ENCODE measurements around the gene FOXR1. TPM values are rescaled to one million over a fixed set of nuclear protein-coding genes. Genes with fewer than 3 reads are reported as not detected.
A peak's percentile ranks its signal among the peaks of the same experiment; 100 is the strongest.
"Not testable (repeated sequence)": the region's sequence is repeated elsewhere in the genome, so short reads cannot be mapped to it uniquely, and the experiment has no call there.

Gene FOXR1
- total RNA-seq, 1 experiment from 2014 or later, result not detected

DNA sequence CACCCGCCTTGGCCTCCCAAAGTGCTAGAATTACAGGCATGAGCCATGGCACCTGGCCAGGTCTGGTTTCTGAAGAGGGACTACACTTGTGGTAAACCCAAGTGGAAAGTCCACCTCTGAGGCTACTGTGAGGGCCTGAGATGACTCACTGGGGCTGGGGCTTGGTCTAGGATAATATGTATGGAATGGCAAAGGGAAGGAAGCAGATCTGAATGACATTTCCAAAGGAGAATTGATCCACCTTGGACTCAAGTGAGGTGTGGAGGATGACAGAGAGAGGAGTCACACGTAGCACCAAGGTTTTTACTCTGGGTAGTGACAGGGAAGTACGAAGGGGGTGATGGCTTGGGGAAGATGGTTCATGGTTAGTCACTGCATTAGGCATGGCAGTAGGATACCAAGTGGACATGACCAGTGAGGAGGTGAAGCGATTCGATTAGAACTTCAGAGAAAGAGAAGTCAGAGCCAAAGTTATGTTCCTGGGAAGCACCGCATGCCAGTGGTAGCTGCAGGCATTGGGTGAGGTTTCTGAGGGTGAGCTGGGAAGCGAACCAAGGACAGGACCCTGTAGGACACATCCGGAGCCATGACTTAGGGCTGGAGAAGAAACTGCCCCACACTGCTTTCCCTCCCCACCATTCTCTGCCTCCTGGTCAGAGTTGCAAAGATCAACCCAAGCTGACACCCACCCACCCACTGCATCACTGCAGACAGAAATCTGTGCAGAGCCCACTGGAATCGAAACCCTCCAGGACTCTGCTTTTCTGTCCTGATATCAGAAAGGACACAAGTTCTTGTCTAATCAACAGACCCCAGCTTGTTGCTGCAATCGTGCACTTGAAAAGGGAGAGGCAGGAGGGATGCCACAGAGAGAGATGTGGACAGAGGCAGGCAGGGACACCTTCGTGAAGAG, 32.8 kb upstream of the FOXR1 start:
- no peak for DNase-seq (ENCODE audit: low read depth, low spot score)
- in situ Hi-C loops (cut with HindIII; ENCODE audit: low pct_unique_long_range_greater_than_20kb, low sequenced_read_pairs), result no loop called here

DNA sequence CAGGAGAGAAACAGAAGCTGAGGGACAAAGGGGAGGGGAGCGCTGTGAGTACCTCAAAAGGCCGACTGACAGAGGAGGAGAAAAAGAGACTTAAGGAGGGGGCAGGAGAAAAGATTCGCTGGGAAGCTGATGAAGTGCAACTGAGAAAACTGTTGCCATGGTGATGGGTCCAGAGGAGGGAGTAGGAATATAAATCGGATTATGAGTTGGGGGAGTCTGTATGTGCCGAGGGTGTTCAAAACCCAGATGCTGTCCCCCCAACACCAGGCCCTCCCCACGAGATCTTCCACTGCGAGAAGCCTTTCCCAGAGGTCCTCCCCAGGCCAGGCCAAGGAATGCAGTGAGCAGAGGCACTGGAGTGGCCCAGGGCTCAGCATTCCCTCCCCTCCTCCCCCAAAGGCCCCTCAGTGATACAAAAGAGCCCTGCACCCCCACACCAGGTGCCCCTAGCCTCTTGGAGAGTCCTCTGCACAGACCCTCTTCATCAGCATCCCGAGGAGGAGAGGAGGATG, 32.1 kb upstream of the FOXR1 start:
- in situ Hi-C loops (cut with HindIII; ENCODE audit: low pct_unique_long_range_greater_than_20kb, low sequenced_read_pairs), result no loop called here

DNA sequence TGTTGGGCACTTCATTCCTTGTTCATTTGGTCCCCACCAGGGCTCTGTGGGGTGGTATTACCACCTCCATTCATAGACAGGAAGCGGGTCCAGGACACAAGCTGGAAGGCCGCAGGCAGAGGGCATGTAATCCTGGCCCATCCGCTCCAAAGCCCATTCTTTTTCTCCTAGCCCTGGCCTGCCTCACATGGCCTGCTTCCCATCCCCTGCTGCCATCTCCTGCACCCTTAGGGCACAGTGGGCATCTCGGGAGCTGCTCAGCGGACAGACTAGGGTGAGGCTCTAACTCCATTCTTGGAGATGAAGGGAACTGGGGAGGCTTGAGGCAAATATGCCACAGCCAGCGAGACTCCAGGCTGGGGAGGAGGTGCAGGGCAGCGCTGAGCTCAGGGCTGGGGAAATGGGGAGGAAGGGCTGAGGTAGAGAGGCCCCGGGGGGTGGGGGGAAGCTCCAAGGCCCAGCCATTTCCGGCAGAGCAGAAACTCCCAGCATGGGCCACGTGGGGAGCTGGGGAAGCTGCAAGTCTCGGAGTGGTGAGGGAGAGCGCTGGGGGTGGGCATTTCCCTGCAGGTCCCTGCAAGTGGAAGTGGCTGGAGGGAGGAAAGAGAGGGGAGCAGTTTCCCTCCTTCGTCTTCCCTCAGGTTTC, 31.5 kb upstream of the FOXR1 start:
- in situ Hi-C loops (cut with HindIII; ENCODE audit: low pct_unique_long_range_greater_than_20kb, low sequenced_read_pairs), result no loop called here

More for the DNA sequence above, 32.1 kb upstream of the FOXR1 start:
- DNase-seq (ENCODE audit: low read depth, low spot score), result no peak

DNA sequence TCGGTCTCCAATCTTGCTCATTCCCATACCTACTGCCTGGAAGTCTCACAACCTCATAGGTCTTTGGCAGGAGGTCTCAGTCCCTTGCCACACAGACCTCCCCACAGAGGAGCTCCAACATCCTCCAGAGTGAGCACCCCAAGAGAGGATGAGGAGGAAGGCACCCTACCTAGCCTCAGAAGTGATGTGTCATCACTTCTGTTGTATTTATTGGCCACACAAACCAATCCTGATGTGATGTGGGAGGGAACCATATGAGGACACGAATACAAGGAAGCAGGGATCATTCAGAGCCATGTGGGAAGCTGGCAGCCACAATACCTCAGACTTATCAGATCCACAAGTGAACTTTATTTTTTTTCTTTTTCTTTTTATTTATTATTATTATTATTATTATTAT, 24.5 kb upstream of the FOXR1 start:
- in situ Hi-C loops (cut with HindIII; ENCODE audit: low pct_unique_long_range_greater_than_20kb, low sequenced_read_pairs), result no loop called here

More for the DNA sequence above, 31.5 kb upstream of the FOXR1 start:
- no peak for DNase-seq (ENCODE audit: low read depth, low spot score)

DNA sequence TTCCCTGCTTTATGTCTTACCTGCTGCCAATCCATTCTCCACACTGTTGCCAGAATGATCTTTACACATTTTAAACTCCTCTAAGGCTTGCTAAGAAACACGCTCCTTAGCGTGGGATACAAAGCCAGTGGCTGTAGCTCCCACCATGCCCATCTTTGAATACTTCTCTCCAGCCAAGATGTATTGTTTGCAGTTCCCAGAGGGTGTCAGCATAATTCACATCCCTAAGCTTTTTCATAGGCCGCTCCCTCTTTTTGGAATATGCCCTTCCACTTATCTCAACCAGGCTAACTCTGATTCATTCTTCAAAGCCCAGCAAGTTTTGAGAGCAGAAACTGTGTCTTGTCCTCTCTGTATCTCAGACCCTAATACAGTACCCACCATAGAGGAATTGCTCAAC, 23.6 kb upstream of the FOXR1 start:
- DNase-seq (ENCODE audit: low read depth, low spot score), result no peak
- in situ Hi-C loops (cut with HindIII; ENCODE audit: low pct_unique_long_range_greater_than_20kb, low sequenced_read_pairs), result no loop called here

More for the DNA sequence above, 24.5 kb upstream of the FOXR1 start:
- no peak for DNase-seq (ENCODE audit: low read depth, low spot score)

DNA sequence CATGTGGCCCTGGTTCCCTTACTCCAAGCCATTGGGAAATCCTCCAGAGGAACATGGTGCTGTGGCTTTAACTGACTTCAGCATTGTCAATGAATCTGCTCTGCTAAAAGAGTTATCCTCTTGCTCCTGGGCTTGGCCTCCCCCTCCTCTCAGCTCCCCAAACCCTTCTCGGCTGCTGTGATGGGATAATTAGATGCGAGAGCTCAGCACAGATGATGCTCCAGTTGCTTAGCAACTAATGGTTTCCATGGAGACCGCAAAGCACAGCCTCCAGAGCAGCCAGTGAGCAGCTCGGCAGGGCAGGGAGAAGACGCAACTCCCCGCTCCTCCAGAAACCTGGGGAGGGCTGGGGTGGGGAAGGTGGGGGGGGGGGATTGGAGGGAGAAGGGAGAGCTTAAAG, 18.3 kb upstream of the FOXR1 start:
- peak; percentile 33 for DNase-seq (ENCODE audit: low read depth, low spot score)
- in situ Hi-C loops (cut with HindIII; ENCODE audit: low pct_unique_long_range_greater_than_20kb, low sequenced_read_pairs), result no loop called here

DNA sequence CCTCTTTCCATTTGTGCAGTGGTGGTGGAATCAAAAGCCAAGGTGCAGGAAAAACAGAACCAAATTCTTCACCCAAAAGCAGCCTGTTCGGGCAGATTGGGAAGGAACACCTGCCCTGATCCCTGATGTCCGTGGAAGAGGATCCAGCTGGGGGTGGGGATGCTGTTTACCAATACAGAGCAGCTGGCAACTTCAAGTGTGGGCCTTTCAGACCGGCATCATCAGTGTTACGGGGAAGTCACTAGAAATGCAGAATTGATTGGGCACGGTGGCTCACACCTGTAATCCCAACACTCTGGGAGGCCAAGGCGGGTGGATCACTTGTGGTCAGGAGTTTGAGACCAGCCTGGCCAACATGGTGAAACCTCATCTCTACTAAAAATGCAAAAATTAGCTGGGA, 17.6 kb upstream of the FOXR1 start:
- in situ Hi-C loops (cut with HindIII; ENCODE audit: low pct_unique_long_range_greater_than_20kb, low sequenced_read_pairs), result not testable (repeated sequence)

DNA sequence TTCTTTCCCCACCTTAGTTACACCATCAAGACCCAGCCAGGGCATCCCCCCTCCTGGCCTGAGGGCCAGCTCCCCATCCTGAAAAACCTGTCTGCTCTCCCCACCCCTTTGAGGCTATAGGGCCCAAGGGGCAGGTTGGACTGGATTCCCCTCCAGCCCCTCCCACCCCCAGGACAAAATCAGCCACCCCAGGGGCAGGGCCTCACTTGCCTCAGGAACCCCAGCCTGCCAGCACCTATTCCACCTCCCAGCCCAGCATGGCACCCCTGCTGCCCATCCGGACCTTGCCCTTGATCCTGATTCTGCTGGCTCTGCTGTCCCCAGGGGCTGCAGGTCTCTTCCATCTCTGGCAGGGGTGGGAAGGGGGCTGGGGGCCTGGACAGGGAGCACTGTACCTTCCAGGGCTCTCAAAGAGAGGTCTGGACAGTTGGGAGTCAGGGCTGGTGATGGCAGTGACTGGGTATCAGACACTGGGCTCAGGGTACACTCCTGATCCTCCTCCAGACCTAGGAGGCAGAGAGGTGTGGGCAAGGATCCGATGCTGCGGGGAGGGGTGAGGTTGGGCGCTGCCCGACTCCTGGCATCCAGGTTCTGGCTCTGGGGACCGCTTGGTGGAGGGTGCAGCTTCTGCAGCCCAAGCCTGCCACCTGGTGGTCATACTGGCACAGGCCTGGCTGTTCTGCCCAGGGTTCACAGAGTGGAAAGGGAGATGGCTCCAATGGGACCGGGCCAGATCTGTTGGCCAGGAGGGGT, 15.3 kb upstream of the FOXR1 start, which contains the start of gene UPK2:
TSS of gene UPK2 (plus strand) at position 205 of the 753 bp plus-strand sequence. CDS start at position 258, 53 bp downstream.
- in situ Hi-C loops (cut with HindIII; ENCODE audit: low pct_unique_long_range_greater_than_20kb, low sequenced_read_pairs), result no loop called here
- DNase-seq (ENCODE audit: low read depth, low spot score), result peak; percentile 79

More for the DNA sequence above, 17.6 kb upstream of the FOXR1 start:
- DNase-seq (ENCODE audit: low read depth, low spot score), result not testable (repeated sequence)

DNA sequence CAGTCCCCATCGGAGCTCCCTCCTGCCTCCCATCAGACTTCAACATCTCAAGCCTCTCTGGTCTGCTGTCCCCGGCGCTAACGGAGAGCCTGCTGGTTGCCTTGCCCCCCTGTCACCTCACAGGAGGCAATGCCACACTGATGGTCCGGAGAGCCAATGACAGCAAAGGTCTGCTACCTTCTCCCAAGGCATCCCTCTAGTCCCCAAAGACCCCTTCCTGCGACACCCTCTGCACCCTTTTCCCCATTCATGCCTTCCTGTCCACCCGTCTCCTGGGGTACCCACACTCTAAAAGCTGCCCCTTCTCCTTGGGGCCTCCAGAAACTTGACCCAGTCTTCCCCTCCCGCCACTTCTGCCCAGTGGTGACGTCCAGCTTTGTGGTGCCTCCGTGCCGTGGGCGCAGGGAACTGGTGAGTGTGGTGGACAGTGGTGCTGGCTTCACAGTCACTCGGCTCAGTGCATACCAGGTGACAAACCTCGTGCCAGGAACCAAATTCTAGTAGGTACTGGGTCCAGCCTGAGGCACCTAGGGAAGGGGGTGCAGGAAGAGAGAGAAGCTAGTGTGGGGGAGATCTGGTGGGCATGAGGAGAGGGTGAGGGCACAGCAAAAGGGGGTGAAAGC, 14.6 kb upstream of the FOXR1 start:
- in situ Hi-C loops (cut with HindIII; ENCODE audit: low pct_unique_long_range_greater_than_20kb, low sequenced_read_pairs), result no loop called here
- no peak for DNase-seq (ENCODE audit: low read depth, low spot score)

DNA sequence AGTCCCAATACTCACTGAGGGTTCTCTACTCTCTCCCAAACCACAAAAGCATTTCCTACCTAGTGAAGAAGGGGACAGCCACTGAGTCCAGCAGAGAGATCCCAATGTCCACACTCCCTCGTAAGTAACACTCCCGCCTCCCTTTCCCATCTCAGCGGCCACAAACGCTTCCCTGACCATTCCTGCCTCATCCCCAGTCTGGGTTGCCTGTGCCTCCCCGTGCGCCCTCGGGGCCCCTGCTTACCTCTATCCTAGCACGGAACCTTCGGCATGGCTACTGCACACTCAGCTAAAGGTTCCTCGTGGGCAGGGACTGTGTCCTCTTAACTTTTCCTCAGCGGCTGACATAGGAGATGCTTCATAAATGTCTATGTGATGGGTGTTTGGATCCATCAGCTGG, 14.0 kb upstream of the FOXR1 start:
- no peak for DNase-seq (ENCODE audit: low read depth, low spot score)
- in situ Hi-C loops (cut with HindIII; ENCODE audit: low pct_unique_long_range_greater_than_20kb, low sequenced_read_pairs), result no loop called here

DNA sequence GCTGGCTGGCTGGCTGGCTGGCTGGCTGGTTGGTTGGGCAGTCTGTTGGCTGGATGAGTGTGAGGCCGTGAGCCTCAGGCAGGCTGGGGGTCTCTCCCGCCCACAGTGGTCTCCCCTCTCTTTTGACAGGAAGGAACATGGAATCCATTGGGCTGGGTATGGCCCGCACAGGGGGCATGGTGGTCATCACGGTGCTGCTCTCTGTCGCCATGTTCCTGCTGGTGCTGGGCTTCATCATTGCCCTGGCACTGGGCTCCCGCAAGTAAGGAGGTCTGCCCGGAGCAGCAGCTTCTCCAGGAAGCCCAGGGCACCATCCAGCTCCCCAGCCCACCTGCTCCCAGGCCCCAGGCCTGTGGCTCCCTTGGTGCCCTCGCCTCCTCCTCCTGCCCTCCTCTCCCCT, 13.6 kb upstream of the FOXR1 start:
- in situ Hi-C loops (cut with HindIII; ENCODE audit: low pct_unique_long_range_greater_than_20kb, low sequenced_read_pairs), result no loop called here
- no peak for DNase-seq (ENCODE audit: low read depth, low spot score)

DNA sequence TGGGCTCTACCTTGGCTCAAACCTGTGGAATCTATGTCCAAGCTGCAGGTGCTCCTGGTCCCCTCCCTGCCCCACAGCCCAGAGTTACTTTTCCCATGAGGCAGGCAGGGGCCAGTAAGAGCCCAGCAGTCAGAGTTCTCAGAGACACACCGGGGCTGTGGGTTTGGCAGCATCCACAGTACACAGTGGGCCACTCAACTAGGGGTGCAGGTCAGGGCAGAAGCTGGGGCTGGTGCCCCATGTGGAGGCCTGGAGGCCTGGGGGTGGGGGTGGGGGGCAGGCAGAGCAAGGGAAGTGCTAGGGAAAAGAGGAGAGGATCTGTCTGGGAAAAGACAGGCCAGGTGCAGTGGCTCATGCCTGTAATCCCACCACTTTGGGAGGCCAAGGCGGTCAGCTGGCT, 13.0 kb upstream of the FOXR1 start:
- in situ Hi-C loops (cut with HindIII; ENCODE audit: low pct_unique_long_range_greater_than_20kb, low sequenced_read_pairs), result no loop called here
- no peak for DNase-seq (ENCODE audit: low read depth, low spot score)

DNA sequence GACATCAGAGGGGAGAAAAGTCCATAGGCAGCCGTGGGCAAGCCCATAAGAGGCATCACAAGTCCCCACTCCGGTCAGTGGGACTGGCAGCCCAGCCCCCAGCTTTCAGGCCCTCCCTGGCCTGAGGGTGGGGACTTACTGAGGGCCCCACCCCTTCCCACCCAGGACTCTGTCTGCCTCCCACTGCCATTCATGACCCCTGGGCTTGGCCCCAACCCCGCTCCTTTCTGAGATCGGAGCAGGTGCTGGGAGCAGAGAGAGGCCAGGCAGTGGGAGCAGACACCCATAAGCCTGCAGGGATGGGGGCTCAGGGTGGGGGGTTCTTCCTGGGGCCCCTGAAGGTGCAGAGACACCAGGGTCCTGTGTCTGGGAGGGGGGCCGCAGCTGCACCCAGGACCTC, 10.4 kb upstream of the FOXR1 start:
- DNase-seq (ENCODE audit: low read depth, low spot score), result no peak
- in situ Hi-C loops (cut with HindIII; ENCODE audit: low pct_unique_long_range_greater_than_20kb, low sequenced_read_pairs), result no loop called here

DNA sequence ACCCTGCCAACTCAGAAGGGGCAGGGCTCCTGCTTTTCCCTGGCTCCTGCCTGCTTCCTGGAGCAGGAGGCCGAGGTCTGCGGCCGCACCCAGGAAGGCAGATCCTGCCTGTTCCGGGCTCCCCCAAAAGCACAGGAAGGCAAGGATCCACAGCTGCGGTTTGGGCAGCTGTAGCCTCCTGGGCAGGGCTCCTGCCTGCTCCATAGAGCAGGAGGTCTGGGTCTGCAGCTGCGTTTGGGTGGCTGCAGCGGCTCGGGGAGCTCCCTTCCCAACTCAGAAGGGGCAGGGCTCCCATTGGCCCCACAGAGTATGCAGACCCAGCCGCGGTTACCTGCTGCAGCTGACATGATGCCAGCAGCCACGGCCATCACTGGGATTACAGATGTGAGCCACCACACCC, 10.0 kb upstream of the FOXR1 start:
- in situ Hi-C loops (cut with HindIII; ENCODE audit: low pct_unique_long_range_greater_than_20kb, low sequenced_read_pairs), result no loop called here
- DNase-seq (ENCODE audit: low read depth, low spot score), result no peak

DNA sequence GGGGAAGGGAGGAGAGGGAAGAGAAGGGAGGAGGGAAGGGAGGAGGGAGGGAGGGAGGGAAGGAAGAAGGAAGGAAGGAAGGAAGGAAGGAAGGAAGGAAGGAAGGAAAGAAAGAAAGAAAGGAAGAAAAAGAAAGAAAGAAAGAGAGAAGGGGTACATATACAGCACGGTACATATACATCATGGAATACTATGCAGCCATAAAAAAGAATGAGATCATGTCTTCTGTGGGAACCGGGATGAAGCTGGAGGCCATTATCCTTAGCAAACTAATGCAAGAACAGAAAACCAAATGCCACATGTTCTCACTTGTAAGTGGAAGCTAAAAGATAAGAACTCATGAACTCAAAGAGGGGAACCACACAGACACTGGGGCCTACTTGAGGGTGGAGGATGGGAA, 2.1 kb upstream of the FOXR1 start:
- in situ Hi-C loops (cut with HindIII; ENCODE audit: low pct_unique_long_range_greater_than_20kb, low sequenced_read_pairs), result not testable (repeated sequence)

DNA sequence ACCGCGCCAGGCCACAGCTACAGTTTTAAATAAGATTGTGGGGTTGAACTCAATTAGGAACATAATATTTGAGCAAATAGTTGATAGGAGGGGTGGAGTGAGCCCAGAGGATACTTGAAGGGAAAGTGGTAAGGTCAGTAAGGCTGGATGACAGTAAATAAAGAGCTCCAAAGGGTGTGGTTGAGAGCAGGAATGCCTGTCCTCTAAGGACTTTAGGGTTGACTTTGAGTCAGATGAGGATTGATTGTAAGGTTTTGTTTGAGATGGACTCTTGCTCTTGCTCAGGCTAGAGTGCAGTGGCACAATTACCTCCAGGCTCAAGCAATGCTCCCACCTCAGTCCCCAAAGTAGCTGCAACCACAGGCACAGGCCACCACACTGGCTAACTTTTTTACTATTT, 2.4 kb downstream of the FOXR1 start:
- in situ Hi-C loops (cut with HindIII; ENCODE audit: low pct_unique_long_range_greater_than_20kb, low sequenced_read_pairs), result no loop called here
- DNase-seq (ENCODE audit: low read depth, low spot score), result no peak

More for the DNA sequence above, 2.1 kb upstream of the FOXR1 start:
- not testable (repeated sequence) for DNase-seq (ENCODE audit: low read depth, low spot score)

Data from SK-MEL-5 (cell line).